A673 (cell line): ENCODE measurements around the gene LRRC1. TPM values are rescaled to one million over a fixed set of nuclear protein-coding genes. Genes with fewer than 3 reads are reported as not detected.

Experiments used
- BruUV-seq: library from RNA; stranded (reverse); fragments of 400-500 nt; replicated peaks from 2 replicates; lab custom pipeline; 2021; lab: Mats Ljungman, UMichigan
- CTCF ChIA-PET: fragments of 300-600 bp; sonication (Branson Sonifier 250); formaldehyde crosslinking; loops from one replicate; lab custom pipeline; 2022; ENCODE audit warnings: antibody characterized with exemption; lab: Charles Lee
- POLR2A ChIA-PET: fragments of 300-600 bp; sonication (Branson Sonifier 250); formaldehyde crosslinking; loops from one replicate; lab custom pipeline; 2022; ENCODE audit warnings: antibody characterized with exemption; ENCODE audit not compliant: low non-redundant PET; lab: Charles Lee
- DNase-seq: peaks from one replicate; pipeline ENCODE4 v3.0.0-alpha.2; 2015; ENCODE audit warnings: low spot score
- H3K27ac ChIP-seq: fragments of 200-600 bp; sonication (generic); 2 replicates; pipeline ENCODE4 v1.5.1; 2016; ENCODE audit warnings: mixed run types, low read depth, mild to moderate bottlenecking, mixed read lengths, antibody characterized with exemption, low read length; ENCODE audit not compliant: poor library complexity, severe bottlenecking
- H3K27me3 ChIP-seq: fragments of 200-600 bp; sonication (generic); replicated peaks from 2 replicates; pipeline ENCODE4 v1.6.1; 2017; ENCODE audit warnings: mixed run types, low read depth, mild to moderate bottlenecking, mixed read lengths, antibody characterized with exemption, low read length; ENCODE audit not compliant: insufficient read depth, poor library complexity
- H3K36me3 ChIP-seq: fragments of 200-600 bp; sonication (generic); 2 replicates; pipeline ENCODE4 v1.6.1; 2016; ENCODE audit warnings: mixed run types, mild to moderate bottlenecking, mixed read lengths, antibody characterized with exemption, low read length; ENCODE audit not compliant: insufficient read depth, poor library complexity, severe bottlenecking
- H3K4me1 ChIP-seq: fragments of 200-600 bp; sonication (generic); 2 replicates; pipeline ENCODE4 v1.6.1; 2017; ENCODE audit warnings: mixed run types, mild to moderate bottlenecking, mixed read lengths, antibody characterized with exemption, low read length; ENCODE audit not compliant: insufficient read depth, poor library complexity, severe bottlenecking
- H3K4me3 ChIP-seq: fragments of 200-600 bp; sonication (generic); 2 replicates; pipeline ENCODE4 v1.5.1; 2016; ENCODE audit warnings: low read depth, mixed run types, mild to moderate bottlenecking, mixed read lengths, low read length; ENCODE audit not compliant: poor library complexity, severe bottlenecking
- H3K9me3 ChIP-seq: fragments of 200-600 bp; sonication (generic); 2 replicates; pipeline ENCODE4 v1.6.1; 2016; ENCODE audit warnings: mixed run types, low read depth, mild to moderate bottlenecking, mixed read lengths, antibody characterized with exemption, low read length; ENCODE audit not compliant: poor library complexity, severe bottlenecking
- EZH2 ChIP-seq: fragments of 200-600 bp; sonication (generic); IDR thresholded peaks from 2 replicates; pipeline ENCODE4 v1.6.1; 2017; ENCODE audit warnings: borderline replicate concordance, low read depth, mild to moderate bottlenecking, mixed read lengths, antibody characterized with exemption, low read length; ENCODE audit not compliant: poor library complexity, severe bottlenecking
- intact Hi-C: fragments of 100-400 bp; cut with micrococcal nuclease; formaldehyde crosslinking; loops from one replicate; pipeline ENCODE4 v1.10.0; 2022; ENCODE audit not compliant: unreplicated experiment
- total RNA-seq: library from RNA; stranded (reverse); gene quantifications from 2 replicates; pipeline ENCODE4 v1.2.3, GENCODE V29; 2021
- TF ChIP-seq, protein P1 (sequence below): fragments of 300-800, 200-600 bp; sonication (generic); conservative IDR thresholded peaks from 2 replicates; pipeline ENCODE4 v1.5.1; 2017; ENCODE audit warnings: low read depth, mild to moderate bottlenecking, antibody characterized with exemption, low read length, moderate library complexity, mixed read lengths

Gene LRRC1
- total RNA-seq, 1 experiment from 2014 or later: 4.4 TPM

DNA sequence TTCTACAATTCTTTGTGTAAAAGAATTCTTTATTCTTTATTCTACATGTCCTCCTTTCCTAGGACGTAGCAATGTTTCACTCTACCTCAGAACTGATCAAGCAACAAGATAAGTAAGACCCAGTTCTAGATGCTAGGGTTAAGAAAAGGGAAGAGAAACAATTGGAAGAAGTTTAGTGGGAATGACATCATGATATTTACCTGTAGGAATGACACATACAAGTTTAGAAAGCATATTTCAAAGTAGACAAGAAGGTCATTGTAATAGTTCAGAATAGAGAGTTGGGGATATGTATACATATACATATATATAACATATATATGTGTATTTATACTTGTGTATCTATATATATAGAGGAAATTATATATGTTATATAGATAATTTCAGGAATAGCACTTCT lies 43.4 kb upstream of the LRRC1 start:
- ChIA-PET POLR2A (no interaction called here), CTCF (no interaction called here)
- H3K4me1 ChIP-seq: no peaks in the 10 kb centered on the region
- no peak overlapping the region for H3K4me3 ChIP-seq
- no peaks in the 10 kb centered on the region for H3K36me3 ChIP-seq
- no TSS peak for BruUV-seq
- H3K27ac ChIP-seq: no peak overlapping the region
- no peak for DNase-seq
- intact Hi-C loops: no loop called here
- no peaks in the 10 kb centered on the region for H3K9me3 ChIP-seq
- no peaks in the 10 kb centered on the region for H3K27me3 ChIP-seq
- no peak for TF ChIP-seq EZH2
- TF ChIP-seq, protein P1, sequence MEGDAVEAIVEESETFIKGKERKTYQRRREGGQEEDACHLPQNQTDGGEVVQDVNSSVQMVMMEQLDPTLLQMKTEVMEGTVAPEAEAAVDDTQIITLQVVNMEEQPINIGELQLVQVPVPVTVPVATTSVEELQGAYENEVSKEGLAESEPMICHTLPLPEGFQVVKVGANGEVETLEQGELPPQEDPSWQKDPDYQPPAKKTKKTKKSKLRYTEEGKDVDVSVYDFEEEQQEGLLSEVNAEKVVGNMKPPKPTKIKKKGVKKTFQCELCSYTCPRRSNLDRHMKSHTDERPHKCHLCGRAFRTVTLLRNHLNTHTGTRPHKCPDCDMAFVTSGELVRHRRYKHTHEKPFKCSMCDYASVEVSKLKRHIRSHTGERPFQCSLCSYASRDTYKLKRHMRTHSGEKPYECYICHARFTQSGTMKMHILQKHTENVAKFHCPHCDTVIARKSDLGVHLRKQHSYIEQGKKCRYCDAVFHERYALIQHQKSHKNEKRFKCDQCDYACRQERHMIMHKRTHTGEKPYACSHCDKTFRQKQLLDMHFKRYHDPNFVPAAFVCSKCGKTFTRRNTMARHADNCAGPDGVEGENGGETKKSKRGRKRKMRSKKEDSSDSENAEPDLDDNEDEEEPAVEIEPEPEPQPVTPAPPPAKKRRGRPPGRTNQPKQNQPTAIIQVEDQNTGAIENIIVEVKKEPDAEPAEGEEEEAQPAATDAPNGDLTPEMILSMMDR: no peak

GRCh38 chr6:53752440-53752839 lies 42.4 kb upstream of the LRRC1 start:
- Histone ChIP-seq H3K27ac (no peak overlapping the region), H3K4me1 (no peaks in the 10 kb centered on the region), H3K27me3 (no peaks in the 10 kb centered on the region), H3K4me3 (no peak overlapping the region), H3K9me3 (no peaks in the 10 kb centered on the region), H3K36me3 (no peaks in the 10 kb centered on the region)
- DNase-seq: no peak
- intact Hi-C loops: no loop called here
- ChIA-PET CTCF (interaction anchor here (0.9 kb wide), 1 partner anchor 34 kb away, joined by 4 read pairs; no protein-coding TSS in a partner anchor), POLR2A (no interaction called here)
- BruUV-seq: no TSS peak
- TF ChIP-seq, protein P1: no peak
- no peak for TF ChIP-seq EZH2

DNA sequence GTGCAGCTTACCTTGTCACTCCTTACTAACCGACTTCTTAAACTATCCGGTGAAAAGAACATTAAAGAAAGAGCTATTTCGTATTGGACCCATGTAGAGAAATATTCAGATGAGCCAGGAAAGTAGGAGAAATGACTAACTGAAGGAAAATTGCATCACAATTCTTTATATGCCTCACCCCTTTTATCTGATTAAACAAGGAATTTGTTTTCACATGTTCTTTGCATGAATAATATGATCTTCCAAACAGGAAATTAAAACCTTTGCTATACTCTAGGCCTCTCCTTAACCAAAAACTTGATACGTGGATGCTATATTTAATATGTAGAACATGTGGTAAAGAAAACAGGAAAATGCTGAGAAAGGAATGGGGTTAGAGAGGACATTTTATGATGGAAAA lies 41.9 kb upstream of the LRRC1 start:
- intact Hi-C loops: no loop called here
- Histone ChIP-seq H3K4me1 (no peaks in the 10 kb centered on the region), H3K36me3 (no peaks in the 10 kb centered on the region), H3K4me3 (no peak overlapping the region), H3K27ac (no peak overlapping the region), H3K27me3 (no peaks in the 10 kb centered on the region), H3K9me3 (no peaks in the 10 kb centered on the region)
- POLR2A ChIA-PET: no interaction called here
- DNase-seq: no peak
- TF ChIP-seq, protein P1: no peak
- no peak for TF ChIP-seq EZH2
- CTCF ChIA-PET: interaction anchor here (0.9 kb wide), 1 partner anchor 34 kb away, joined by 4 read pairs; no protein-coding TSS in a partner anchor
- no TSS peak for BruUV-seq
